PC-3 (cell line): ENCODE measurements around the gene CRYGS.

Experiments
- CTCF ChIP-seq: fragments of 300-600 bp; sonication (generic); conservative IDR thresholded peaks from 2 replicates; pipeline ENCODE4 v1.5.1; 2017; ENCODE audit warnings: antibody characterized with exemption, low read depth, mild to moderate bottlenecking, low read length
- EZH2 ChIP-seq: fragments of 300-600 bp; sonication (generic); IDR thresholded peaks from one replicate; pipeline ENCODE4 v1.6.1; 2017; ENCODE audit warnings: antibody characterized with exemption, mild to moderate bottlenecking, low read length; ENCODE audit not compliant: unreplicated experiment
- EZH2phosphoT487 ChIP-seq: fragments of 300-600 bp; sonication (generic); IDR thresholded peaks from 2 replicates; pipeline ENCODE4 v1.6.1; 2018; ENCODE audit warnings: mild to moderate bottlenecking, antibody characterized with exemption, low read length, borderline replicate concordance

GRCh38 chr3:186520957-186521842, 23.0 kb downstream of the CRYGS start:
- TF ChIP-seq CTCF (no peak), EZH2phosphoT487 (no peak), EZH2 (no peak)
